GM19043 (cell line): ENCODE results near the gene MEFV.
"Not testable (repeated sequence)": the region's sequence is repeated elsewhere in the genome, so short reads cannot be mapped to it uniquely, and the experiment has no call there.

Experiments
- ATAC-seq: cut with Tn5 transposase; IDR thresholded peaks from one replicate; pipeline ENCODE4 v1.9.1; 2021; ENCODE audit warnings: low read depth; ENCODE audit not compliant: unreplicated experiment

MEFV gene

GRCh38 chr16:3234543-3234856, 21.9 kb downstream of the MEFV start:
- ATAC-seq: no peak

- no peak for ATAC-seq
Measured at GRCh38 chr16:3223913-3224515, 32.4 kb downstream of the MEFV start.

- ATAC-seq: no peak
Measured at GRCh38 chr16:3220839-3221238, 35.6 kb downstream of the MEFV start.

GRCh38 chr16:3216263-3216640, 40.2 kb downstream of the MEFV start:
- no peak for ATAC-seq

GRCh38 chr16:3215601-3216262, 40.7 kb downstream of the MEFV start:
- ATAC-seq: no peak

- no peak for ATAC-seq
Measured at GRCh38 chr16:3214904-3215600, 41.4 kb downstream of the MEFV start.

GRCh38 chr16:3212567-3212966, 43.9 kb downstream of the MEFV start:
- ATAC-seq: no peak

GRCh38 chr16:3212006-3212405, 44.4 kb downstream of the MEFV start:
- ATAC-seq: no peak

- no peak for ATAC-seq
Measured at GRCh38 chr16:3207086-3207953, 49.1 kb downstream of the MEFV start.

GRCh38 chr16:3205939-3206338, 50.5 kb downstream of the MEFV start:
- not testable (repeated sequence) for ATAC-seq

- ATAC-seq: no peak
Measured at GRCh38 chr16:3202903-3203539, 53.4 kb downstream of the MEFV start.

GRCh38 chr16:3198334-3199072, 57.9 kb downstream of the MEFV start:
- ATAC-seq: no peak

- not testable (repeated sequence) for ATAC-seq
Measured at GRCh38 chr16:3197694-3198333, 58.6 kb downstream of the MEFV start.

- ATAC-seq: no peak
Measured at GRCh38 chr16:3195975-3196374, 60.5 kb downstream of the MEFV start.

- ATAC-seq: no peak
Measured at GRCh38 chr16:3194792-3195191, 61.6 kb downstream of the MEFV start.

- ATAC-seq: no peak
Measured at GRCh38 chr16:3193221-3194212, 62.9 kb downstream of the MEFV start.

GRCh38 chr16:3192476-3193019, 63.9 kb downstream of the MEFV start:
- no peak for ATAC-seq
